ENCODE results near the gene JAK3. TPM values are rescaled to one million over a fixed set of nuclear protein-coding genes. Genes with fewer than 3 reads are reported as not detected.

Gene JAK3
- total RNA-seq, 1 experiment from 2014 or later = 3.3 TPM

- H3K36me3 Mint-ChIP-seq (ENCODE audit: insufficient read depth in 1 of 3, low read depth in 3 of 3) = no peaks in the 10 kb centered on the region
- WGBS (ENCODE audit: extremely low coverage, insufficient read length, low lambda C conversion rate) = no CpG with 5 or more reads among the region's 16 CpGs
- H3K27me3 Mint-ChIP-seq (ENCODE audit: low read depth) = peaks cover 12% of the 10 kb centered on the region
- H3K27me3 ChIP-seq (ENCODE audit: insufficient read depth, low read length) = no peaks in the 10 kb centered on the region
- no peak overlapping the region for H2AFZ ChIP-seq (ENCODE audit: low read length)
- H3K9me3 ChIP-seq (ENCODE audit: control insufficient read depth, low read depth, low read length) = no peaks in the 10 kb centered on the region
- H3K56ac ChIP-seq (ENCODE audit: insufficient read length, low read depth, low read length) = no peak overlapping the region
- no peak overlapping the region for H3K14ac ChIP-seq (ENCODE audit: insufficient read depth, low read length)
- H3K4ac ChIP-seq (ENCODE audit: low read depth, low read length) = no peak overlapping the region
- H3K4me2 ChIP-seq (ENCODE audit: insufficient read depth, insufficient read length, low read length) = no peak overlapping the region
- no peak for DNase-seq
- H2AK5ac ChIP-seq (ENCODE audit: insufficient read length, low read length) = no peak overlapping the region
- H4K5ac ChIP-seq (ENCODE audit: insufficient read length, low read depth, low read length) = no peak overlapping the region
- H3K23me2 ChIP-seq (ENCODE audit: insufficient read length, low read depth, low read length, poor library complexity, severe bottlenecking) = peaks cover 8% of the 10 kb centered on the region
- no peak overlapping the region for H2BK20ac ChIP-seq (ENCODE audit: low read depth, low read length, poor library complexity, severe bottlenecking)
- no peak overlapping the region for H2BK120ac ChIP-seq (ENCODE audit: low read depth, low read length, poor library complexity, severe bottlenecking)
- no peak overlapping the region for H3K9ac ChIP-seq (ENCODE audit: extremely low read depth, insufficient read length, low read length)
- H3K18ac ChIP-seq (ENCODE audit: insufficient read length, low read depth, low read length) = no peak overlapping the region
- no peak for TF ChIP-seq CTCF (conservative IDR thresholded peaks at IDR 0.05)
- no peak overlapping the region for H2BK12ac ChIP-seq (ENCODE audit: insufficient read length, low read depth, low read length)
- peaks cover 0 to 4% of the 10 kb centered on the region in 2 experiments; a peak in 2 of 4 replicates for H3K4me1 Mint-ChIP-seq
- H2BK15ac ChIP-seq (ENCODE audit: low read depth, low read length) = no peak overlapping the region
- no peaks in the 10 kb centered on the region for H3K79me2 ChIP-seq (ENCODE audit: insufficient read depth, low read length)
- H2BK5ac ChIP-seq (ENCODE audit: insufficient read length, low read length) = no peak overlapping the region
- H4K91ac ChIP-seq (ENCODE audit: insufficient read length, low read depth, low read length) = no peak overlapping the region
- no peak overlapping the region for H3K27ac ChIP-seq (ENCODE audit: insufficient read length, low read depth, low read length)
- H3K79me1 ChIP-seq (ENCODE audit: insufficient read depth, low read depth, low read length, poor library complexity, severe bottlenecking) = no peaks in the 10 kb centered on the region
- H3K4me1 ChIP-seq (ENCODE audit: insufficient read depth, low read length) = no peaks in the 10 kb centered on the region
- no peaks in the 10 kb centered on the region for H3K9me3 Mint-ChIP-seq
- no peak overlapping the region for H3T11ph ChIP-seq (ENCODE audit: low read length)
- H4K8ac ChIP-seq (replicated peaks; ENCODE audit: insufficient read length, low read depth, low read length) = no peak overlapping the region
- peak overlapping the region in 1 of 3 experiments; percentile 61; a peak in 1 of 7 replicates for H3K27ac Mint-ChIP-seq
- H4K20me1 ChIP-seq (ENCODE audit: control insufficient read depth, insufficient read depth, insufficient read length) = no peaks in the 10 kb centered on the region
- no peak overlapping the region for H3K23ac ChIP-seq (ENCODE audit: insufficient read length, low read depth, low read length)
- no peak overlapping the region for H3K4me3 Mint-ChIP-seq
These were observed 29.9 kb upstream of the JAK3 start for GRCh38 chr19:17877696-17878095.
